ENCODE results near the gene KLK1.

GRCh38 chr19:50820086-50820485 is 3.5 kb downstream of the KLK1 start:
- no peak for TF ChIP-seq CTCF (IDR thresholded peaks at IDR 0.05)
- TF ChIP-seq EP300 (IDR thresholded peaks at IDR 0.05) = no peak

Data from stomach (tissue), 4 donors.